HepG2 (cell line): Measurements from ENCODE around the gene STX5. TPM values are rescaled to one million over a fixed set of nuclear protein-coding genes. Genes with fewer than 3 reads are reported as not detected.

Source experiments
- ATF7 ChIP-seq, 2 experiments: fragments of 450-650 bp in 1 of 2; sonication (generic) in 1 of 2; formaldehyde crosslinking in 1 of 2; IDR thresholded peaks; 2 replicates each; pipeline versions ENCODE4 v1.4.0 to v1.6.1; 2016 to 2020; ENCODE audit warnings: antibody characterized with exemption in 1 of 2, mild to moderate bottlenecking in 1 of 2, missing genetic modification reagents in 1 of 2
- CEBPB ChIP-seq: IDR thresholded peaks from 2 replicates; pipeline ENCODE4 v1.6.1; 2011; ENCODE audit warnings: low read depth, low read length, improper control_type of control experiment, borderline replicate concordance
- ESRRA ChIP-seq: sonication (generic); formaldehyde crosslinking; IDR thresholded peaks from 2 replicates; pipeline ENCODE4 v1.5.1; 2020; ENCODE audit warnings: mild to moderate bottlenecking, low read depth, missing genetic modification reagents
- FOXP1 ChIP-seq, 2 experiments: fragments of 450-650 bp in 1 of 2; IDR thresholded peaks; 2 replicates each; pipeline ENCODE4 v1.6.1; 2017 to 2018; ENCODE audit warnings: antibody characterized with exemption in 1 of 2
- GLI4 ChIP-seq: sonication (generic); formaldehyde crosslinking; IDR thresholded peaks from 2 replicates; pipeline ENCODE4 v1.5.1; 2020; ENCODE audit warnings: missing genetic modification reagents, mild to moderate bottlenecking, moderate library complexity, borderline replicate concordance
- KLF13 ChIP-seq: sonication (generic); formaldehyde crosslinking; IDR thresholded peaks from 2 replicates; pipeline ENCODE4 v1.4.0; 2020; ENCODE audit warnings: mild to moderate bottlenecking, missing genetic modification reagents
- KLF9 ChIP-seq: IDR thresholded peaks from 2 replicates; pipeline ENCODE4 v1.6.1; 2016; ENCODE audit warnings: low read depth
- MAFF ChIP-seq: IDR thresholded peaks from 2 replicates; pipeline ENCODE4 v1.6.1; 2011; ENCODE audit warnings: low read depth, low read length, improper control_type of control experiment
- MEF2D ChIP-seq: sonication (generic); formaldehyde crosslinking; IDR thresholded peaks from 2 replicates; pipeline ENCODE4 v1.5.1; 2020; ENCODE audit warnings: mild to moderate bottlenecking, missing genetic modification reagents
- NFE2L1 ChIP-seq: sonication (generic); formaldehyde crosslinking; IDR thresholded peaks from 2 replicates; pipeline ENCODE4 v1.4.0; 2020; ENCODE audit warnings: missing genetic modification reagents, mild to moderate bottlenecking, borderline replicate concordance
- NFIB ChIP-seq: sonication (generic); formaldehyde crosslinking; IDR thresholded peaks from 2 replicates; pipeline ENCODE4 v1.9.0; 2021; ENCODE audit warnings: missing genetic modification reagents, mild to moderate bottlenecking, borderline replicate concordance
- NFYB ChIP-seq: sonication (generic); formaldehyde crosslinking; IDR thresholded peaks from 2 replicates; pipeline ENCODE4 v1.4.0; 2020; ENCODE audit warnings: missing genetic modification reagents
- POLR2AphosphoS5 ChIP-seq: IDR thresholded peaks from 2 replicates; pipeline ENCODE4 v1.6.1; 2012; ENCODE audit warnings: low read depth, low read length
- PPARG ChIP-seq: conservative IDR thresholded peaks from 2 replicates; pipeline ENCODE4 v1.6.1; 2016; ENCODE audit warnings: missing biosample characterization, missing genetic modification reagents
- RFX1 ChIP-seq: fragments of 450-650 bp; IDR thresholded peaks from 2 replicates; pipeline ENCODE4 v1.6.1; 2017
- SAFB2 ChIP-seq: sonication (generic); formaldehyde crosslinking; IDR thresholded peaks from 2 replicates; pipeline ENCODE4 v1.5.1; 2020; ENCODE audit warnings: missing genetic modification reagents, low read depth, mild to moderate bottlenecking, borderline replicate concordance
- SMYD3 ChIP-seq: sonication (generic); formaldehyde crosslinking; IDR thresholded peaks from 2 replicates; pipeline ENCODE4 v1.8.1; 2023; ENCODE audit warnings: mild to moderate bottlenecking, missing genetic modification reagents
- SP1 ChIP-seq, 2 experiments: fragments of 450-650 bp in 1 of 2; sonication (generic) in 1 of 2; formaldehyde crosslinking in 1 of 2; IDR thresholded peaks; 2 replicates each; pipeline versions ENCODE4 v1.4.0 to v1.6.1; 2016 to 2020; ENCODE audit warnings: missing genetic modification reagents in 1 of 2
- ZNF12 ChIP-seq: sonication (generic); formaldehyde crosslinking; IDR thresholded peaks from 2 replicates; pipeline ENCODE4 v1.5.0; 2020; ENCODE audit warnings: missing genetic modification reagents
- ZNF530 ChIP-seq: sonication (generic); formaldehyde crosslinking; IDR thresholded peaks from 2 replicates; pipeline ENCODE4 v1.5.0; 2020; ENCODE audit warnings: low read depth, mild to moderate bottlenecking, missing genetic modification reagents
- ZNF776 ChIP-seq: sonication (generic); formaldehyde crosslinking; IDR thresholded peaks from 2 replicates; pipeline ENCODE4 v1.4.0; 2020; ENCODE audit warnings: mild to moderate bottlenecking, missing genetic modification reagents
- ZSCAN25 ChIP-seq: sonication (generic); formaldehyde crosslinking; IDR thresholded peaks from 2 replicates; pipeline ENCODE4 v1.8.0; 2022; ENCODE audit warnings: mild to moderate bottlenecking, missing genetic modification reagents
- ZSCAN30 ChIP-seq: sonication (generic); formaldehyde crosslinking; IDR thresholded peaks from 2 replicates; pipeline ENCODE4 v1.5.0; 2020; ENCODE audit warnings: mild to moderate bottlenecking, missing genetic modification reagents
- ZZZ3 ChIP-seq: sonication (generic); formaldehyde crosslinking; IDR thresholded peaks from 2 replicates; pipeline ENCODE4 v1.4.0; 2020; ENCODE audit warnings: missing genetic modification reagents, mild to moderate bottlenecking, borderline replicate concordance
- polyA plus RNA-seq, 8 experiments: library from polyadenylated mRNA; depleted of rRNA in 3 of 8; stranded (reverse) in 7 of 8; unstranded in 1 of 8; fragments of >200 nt; fragmentation: Illumina TruSeq in 4 of 8; extraction: Trizol in 4 of 8; gene quantifications; 2 replicates each; pipeline versions ENCODE4 v1.2.1 to v1.2.3, GENCODE V29; 2011 to 2016; ENCODE audit warnings: low read depth in 4 of 8, missing spikeins in 1 of 8, mixed read lengths in 1 of 8; ENCODE audit not compliant: insufficient read depth in 1 of 8
- total RNA-seq, 5 experiments: library from RNA; depleted of rRNA; stranded (reverse); fragments of >200 nt; fragmentation: Illumina TruSeq; extraction: Trizol; gene quantifications; 2 replicates each; pipeline ENCODE4 v1.2.3, GENCODE V29; 2016; ENCODE audit warnings: low read depth in 1 of 5
- TF ChIP-seq, protein P1 (sequence below): sonication (generic); formaldehyde crosslinking; IDR thresholded peaks from 2 replicates; pipeline ENCODE4 v1.4.0; 2020; ENCODE audit warnings: missing genetic modification reagents
- TF ChIP-seq, protein P2 (sequence below): sonication (generic); formaldehyde crosslinking; IDR thresholded peaks from 2 replicates; pipeline ENCODE4 v1.9.0; 2021; ENCODE audit warnings: missing genetic modification reagents, mild to moderate bottlenecking, borderline replicate concordance
- TF ChIP-seq, protein P3 (sequence below): sonication (generic); formaldehyde crosslinking; IDR thresholded peaks from 2 replicates; pipeline ENCODE4 v1.5.0; 2020; ENCODE audit warnings: mild to moderate bottlenecking, low read depth, missing genetic modification reagents, borderline replicate concordance
- TF ChIP-seq, protein P4 (sequence below): sonication (generic); formaldehyde crosslinking; IDR thresholded peaks from 2 replicates; pipeline ENCODE4 v1.4.0; 2020; ENCODE audit warnings: missing genetic modification reagents; ENCODE audit errors: not compliant biosample characterization

The STX5 gene
- total and polyA plus RNA-seq, 2 of the 13 experiments (the other 11 are each of a cell fraction or from before 2014, with no cell fraction given), result 26.9 to 30.0 TPM

DNA sequence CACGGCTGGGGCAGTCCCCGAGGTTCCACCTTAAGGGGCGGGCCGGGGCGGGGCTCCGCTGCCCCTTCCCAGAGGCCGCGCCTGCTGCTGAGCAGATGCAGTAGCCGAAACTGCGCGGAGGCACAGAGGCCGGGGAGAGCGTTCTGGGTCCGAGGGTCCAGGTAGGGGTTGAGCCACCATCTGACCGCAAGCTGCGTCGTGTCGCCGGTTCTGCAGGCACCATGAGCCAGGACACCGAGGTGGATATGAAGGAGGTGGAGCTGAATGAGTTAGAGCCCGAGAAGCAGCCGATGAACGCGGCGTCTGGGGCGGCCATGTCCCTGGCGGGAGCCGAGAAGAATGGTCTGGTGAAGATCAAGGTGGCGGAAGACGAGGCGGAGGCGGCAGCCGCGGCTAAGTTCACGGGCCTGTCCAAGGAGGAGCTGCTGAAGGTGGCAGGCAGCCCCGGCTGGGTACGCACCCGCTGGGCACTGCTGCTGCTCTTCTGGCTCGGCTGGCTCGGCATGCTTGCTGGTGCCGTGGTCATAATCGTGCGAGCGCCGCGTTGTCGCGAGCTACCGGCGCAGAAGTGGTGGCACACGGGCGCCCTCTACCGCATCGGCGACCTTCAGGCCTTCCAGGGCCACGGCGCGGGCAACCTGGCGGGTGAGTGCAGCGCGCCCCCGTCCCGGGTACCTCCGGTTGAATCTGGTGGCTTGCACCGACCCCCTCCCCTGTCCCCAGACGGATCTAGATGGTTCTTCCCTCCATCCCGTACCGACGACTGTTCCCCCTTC lies 49.1 kb upstream of the STX5 start, which contains the start of gene SLC3A2 (continued):
- TF ChIP-seq KLF9 (CRISPR knock-in tag) (no peak), NFYB (CRISPR knock-in tag) (no peak), CEBPB (no peak), PPARG (peak; percentile 34; the same call in 1 of the 2 replicates), ZZZ3 (CRISPR knock-in tag) (peak; percentile 65; the same call in 1 of the 2 replicates), ZNF12 (0 out of 2 replicates have a peak, but pooled peaks have one; percentile 9), ESRRA (CRISPR knock-in tag) (no peak), ZNF776 (CRISPR knock-in tag) (no peak), RFX1 (no peak), SAFB2 (CRISPR knock-in tag) (peak; percentile 34; the same call in 1 of the 2 replicates), ZSCAN30 (CRISPR knock-in tag) (peak; percentile 30; the same call in 1 of the 2 replicates), KLF13 (CRISPR knock-in tag) (no peak), NFE2L1 (CRISPR knock-in tag) (no peak), SMYD3 (CRISPR knock-in tag) (no peak), MAFF (no peak), ZSCAN25 (CRISPR knock-in tag) (peak; percentile 81), NFIB (CRISPR knock-in tag) (no peak), ATF7 (IDR thresholded peaks at IDR 0.05) (no peak), ATF7 (CRISPR knock-in tag; IDR thresholded peaks at IDR 0.05) (peak; percentile 74; the same call in 1 of the 2 replicates), SP1 (IDR thresholded peaks at IDR 0.05) (no peak), SP1 (CRISPR knock-in tag; IDR thresholded peaks at IDR 0.05) (peak; percentile 97), MEF2D (CRISPR knock-in tag) (peak; percentile 69; the same call in 1 of the 2 replicates), POLR2AphosphoS5 (peak; percentile 97), FOXP1 (IDR thresholded peaks at IDR 0.05) (no peak), FOXP1 (CRISPR knock-in tag; IDR thresholded peaks at IDR 0.05) (0 out of 2 replicates have a peak, but pooled peaks have one; percentile 7), ZNF530 (peak; percentile 82; the same call in 1 of the 2 replicates), GLI4 (peak; percentile 99; the same call in 1 of the 2 replicates)
- TF ChIP-seq, protein P1, sequence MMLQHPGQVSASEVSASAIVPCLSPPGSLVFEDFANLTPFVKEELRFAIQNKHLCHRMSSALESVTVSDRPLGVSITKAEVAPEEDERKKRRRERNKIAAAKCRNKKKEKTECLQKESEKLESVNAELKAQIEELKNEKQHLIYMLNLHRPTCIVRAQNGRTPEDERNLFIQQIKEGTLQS (CRISPR knock-in tag), result 0 out of 2 replicates have a peak, but pooled peaks have one; percentile 7
- TF ChIP-seq, protein P2, sequence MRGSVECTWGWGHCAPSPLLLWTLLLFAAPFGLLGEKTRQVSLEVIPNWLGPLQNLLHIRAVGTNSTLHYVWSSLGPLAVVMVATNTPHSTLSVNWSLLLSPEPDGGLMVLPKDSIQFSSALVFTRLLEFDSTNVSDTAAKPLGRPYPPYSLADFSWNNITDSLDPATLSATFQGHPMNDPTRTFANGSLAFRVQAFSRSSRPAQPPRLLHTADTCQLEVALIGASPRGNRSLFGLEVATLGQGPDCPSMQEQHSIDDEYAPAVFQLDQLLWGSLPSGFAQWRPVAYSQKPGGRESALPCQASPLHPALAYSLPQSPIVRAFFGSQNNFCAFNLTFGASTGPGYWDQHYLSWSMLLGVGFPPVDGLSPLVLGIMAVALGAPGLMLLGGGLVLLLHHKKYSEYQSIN, result no peak
- TF ChIP-seq, protein P3, sequence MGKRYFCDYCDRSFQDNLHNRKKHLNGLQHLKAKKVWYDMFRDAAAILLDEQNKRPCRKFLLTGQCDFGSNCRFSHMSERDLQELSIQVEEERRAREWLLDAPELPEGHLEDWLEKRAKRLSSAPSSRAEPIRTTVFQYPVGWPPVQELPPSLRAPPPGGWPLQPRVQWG, result no peak
- TF ChIP-seq, protein P4, sequence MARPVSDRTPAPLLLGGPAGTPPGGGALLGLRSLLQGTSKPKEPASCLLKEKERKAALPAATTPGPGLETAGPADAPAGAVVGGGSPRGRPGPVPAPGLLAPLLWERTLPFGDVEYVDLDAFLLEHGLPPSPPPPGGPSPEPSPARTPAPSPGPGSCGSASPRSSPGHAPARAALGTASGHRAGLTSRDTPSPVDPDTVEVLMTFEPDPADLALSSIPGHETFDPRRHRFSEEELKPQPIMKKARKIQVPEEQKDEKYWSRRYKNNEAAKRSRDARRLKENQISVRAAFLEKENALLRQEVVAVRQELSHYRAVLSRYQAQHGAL (CRISPR knock-in tag), result no peak
